ENCODE data around the gene CASKIN2.

CASKIN2 gene, protein sequence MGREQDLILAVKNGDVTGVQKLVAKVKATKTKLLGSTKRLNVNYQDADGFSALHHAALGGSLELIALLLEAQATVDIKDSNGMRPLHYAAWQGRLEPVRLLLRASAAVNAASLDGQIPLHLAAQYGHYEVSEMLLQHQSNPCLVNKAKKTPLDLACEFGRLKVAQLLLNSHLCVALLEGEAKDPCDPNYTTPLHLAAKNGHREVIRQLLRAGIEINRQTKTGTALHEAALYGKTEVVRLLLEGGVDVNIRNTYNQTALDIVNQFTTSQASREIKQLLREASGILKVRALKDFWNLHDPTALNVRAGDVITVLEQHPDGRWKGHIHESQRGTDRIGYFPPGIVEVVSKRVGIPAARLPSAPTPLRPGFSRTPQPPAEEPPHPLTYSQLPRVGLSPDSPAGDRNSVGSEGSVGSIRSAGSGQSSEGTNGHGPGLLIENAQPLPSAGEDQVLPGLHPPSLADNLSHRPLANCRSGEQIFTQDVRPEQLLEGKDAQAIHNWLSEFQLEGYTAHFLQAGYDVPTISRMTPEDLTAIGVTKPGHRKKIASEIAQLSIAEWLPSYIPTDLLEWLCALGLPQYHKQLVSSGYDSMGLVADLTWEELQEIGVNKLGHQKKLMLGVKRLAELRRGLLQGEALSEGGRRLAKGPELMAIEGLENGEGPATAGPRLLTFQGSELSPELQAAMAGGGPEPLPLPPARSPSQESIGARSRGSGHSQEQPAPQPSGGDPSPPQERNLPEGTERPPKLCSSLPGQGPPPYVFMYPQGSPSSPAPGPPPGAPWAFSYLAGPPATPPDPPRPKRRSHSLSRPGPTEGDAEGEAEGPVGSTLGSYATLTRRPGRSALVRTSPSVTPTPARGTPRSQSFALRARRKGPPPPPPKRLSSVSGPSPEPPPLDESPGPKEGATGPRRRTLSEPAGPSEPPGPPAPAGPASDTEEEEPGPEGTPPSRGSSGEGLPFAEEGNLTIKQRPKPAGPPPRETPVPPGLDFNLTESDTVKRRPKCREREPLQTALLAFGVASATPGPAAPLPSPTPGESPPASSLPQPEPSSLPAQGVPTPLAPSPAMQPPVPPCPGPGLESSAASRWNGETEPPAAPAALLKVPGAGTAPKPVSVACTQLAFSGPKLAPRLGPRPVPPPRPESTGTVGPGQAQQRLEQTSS (N-terminal part only)

DNA sequence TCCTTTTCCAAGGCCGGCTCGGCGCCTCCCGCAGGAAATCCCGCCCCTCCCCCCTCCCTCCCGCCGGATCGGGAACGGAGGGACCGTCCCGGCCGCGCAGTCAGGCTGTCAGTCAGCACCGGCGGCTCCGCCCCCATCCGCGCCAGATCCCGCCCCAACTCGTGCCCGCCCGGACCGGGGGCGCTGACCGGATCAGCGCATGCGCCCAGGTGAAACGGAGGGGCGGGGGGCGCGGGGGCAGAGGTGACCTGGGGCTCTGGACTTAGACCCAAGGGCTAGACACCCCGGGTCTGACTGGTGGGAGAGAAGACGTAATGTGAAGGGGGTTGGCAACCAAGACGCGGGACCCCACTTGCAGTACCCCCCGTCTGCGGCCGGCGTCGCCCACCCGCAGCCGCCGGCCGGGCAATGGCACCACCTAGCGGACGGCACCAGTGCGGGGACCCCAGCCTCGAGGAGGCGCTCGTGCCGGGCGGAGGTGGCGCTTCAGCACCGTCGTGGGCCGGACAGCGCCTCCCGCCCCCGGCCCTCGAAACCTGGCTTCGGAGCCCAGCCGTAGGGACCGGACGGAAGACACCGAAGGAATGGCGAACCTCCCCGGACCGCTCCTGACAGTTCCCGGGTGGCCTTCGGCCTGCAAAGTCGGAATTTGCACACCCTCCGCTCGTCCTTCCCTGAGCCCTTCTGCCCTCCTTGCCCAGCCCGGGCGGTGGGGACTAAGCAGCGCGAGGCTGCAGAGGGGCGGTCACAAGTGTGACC is at the start of gene CASKIN2:
Gene CASKIN2 (minus strand): TSS at position 42 of the 759 bp plus-strand sequence. CDS start 1,733 bp downstream, outside the sequence.
- peak; percentile 63 for DNase-seq

DNA sequence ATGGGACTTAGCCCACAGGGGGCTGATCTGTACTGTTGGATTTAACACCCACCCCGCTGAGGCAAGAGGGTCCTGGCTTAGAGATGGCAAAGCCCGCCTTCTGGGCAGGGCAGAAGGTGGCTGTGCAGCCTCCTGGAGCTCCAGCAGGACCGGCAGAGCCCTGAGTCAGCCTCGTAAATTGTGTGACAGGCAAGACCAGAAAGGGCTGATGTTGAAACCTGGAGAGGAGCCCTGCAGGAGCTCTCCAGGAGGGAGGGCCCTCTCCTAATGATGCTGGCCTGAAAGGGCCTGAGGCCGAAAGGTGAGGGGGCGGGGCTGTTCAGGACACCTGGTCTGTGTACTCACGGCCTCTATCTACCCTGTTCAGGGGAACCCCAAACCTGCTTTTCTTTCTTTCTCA is 49.7 kb upstream of the CASKIN2 start:
- no peak for DNase-seq

DNA sequence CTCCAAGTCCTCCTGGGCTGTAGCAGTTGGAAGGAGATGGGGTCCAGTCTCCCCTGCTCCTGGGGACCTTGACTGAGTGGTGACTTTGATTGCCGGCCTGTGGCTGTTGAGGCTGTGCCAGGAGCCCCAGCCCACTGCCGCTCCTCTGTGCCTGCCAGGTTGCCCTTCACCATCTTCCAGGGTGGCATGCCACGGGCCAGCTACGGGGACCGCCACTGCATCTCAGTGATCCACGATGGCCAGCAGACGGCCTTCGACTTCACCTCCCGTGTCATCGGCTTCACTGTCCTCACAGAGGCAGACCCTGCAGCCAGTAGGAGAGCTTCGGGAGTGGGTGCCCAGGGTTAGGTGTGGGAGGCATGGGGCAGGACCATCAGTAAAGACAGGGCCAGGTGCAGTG is 48.9 kb upstream of the CASKIN2 start:
- no peak for DNase-seq

DNA sequence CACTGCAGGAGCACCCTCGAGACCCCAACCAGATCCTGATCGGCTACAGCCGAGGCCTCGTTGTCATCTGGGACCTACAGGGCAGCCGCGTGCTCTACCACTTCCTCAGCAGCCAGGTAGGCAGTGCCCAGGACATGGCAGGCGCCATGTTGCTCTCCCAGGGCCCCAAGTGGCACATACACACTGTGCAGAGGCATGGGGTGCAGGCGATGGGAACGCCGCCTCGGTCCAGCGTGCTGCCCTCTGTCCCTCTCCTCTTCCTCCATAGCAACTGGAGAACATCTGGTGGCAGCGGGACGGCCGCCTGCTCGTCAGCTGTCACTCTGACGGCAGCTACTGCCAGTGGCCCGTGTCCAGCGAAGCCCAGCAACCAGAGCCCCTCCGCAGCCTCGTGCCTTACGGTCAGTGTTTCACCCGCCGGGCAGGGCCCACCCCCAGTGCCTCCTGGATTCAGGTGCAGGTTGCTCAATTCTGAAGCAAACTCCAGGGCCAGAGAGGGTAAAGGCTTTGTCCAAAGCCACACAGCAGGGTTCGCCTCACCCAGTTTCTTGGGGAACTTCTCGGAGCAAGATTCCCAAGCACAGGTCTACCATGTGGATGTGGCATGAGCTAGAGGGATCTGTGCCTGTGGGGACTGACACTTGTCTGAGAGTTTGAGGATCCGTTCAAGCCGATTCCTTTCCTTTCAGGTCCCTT is 47.9 kb upstream of the CASKIN2 start:
- DNase-seq: no peak

DNA sequence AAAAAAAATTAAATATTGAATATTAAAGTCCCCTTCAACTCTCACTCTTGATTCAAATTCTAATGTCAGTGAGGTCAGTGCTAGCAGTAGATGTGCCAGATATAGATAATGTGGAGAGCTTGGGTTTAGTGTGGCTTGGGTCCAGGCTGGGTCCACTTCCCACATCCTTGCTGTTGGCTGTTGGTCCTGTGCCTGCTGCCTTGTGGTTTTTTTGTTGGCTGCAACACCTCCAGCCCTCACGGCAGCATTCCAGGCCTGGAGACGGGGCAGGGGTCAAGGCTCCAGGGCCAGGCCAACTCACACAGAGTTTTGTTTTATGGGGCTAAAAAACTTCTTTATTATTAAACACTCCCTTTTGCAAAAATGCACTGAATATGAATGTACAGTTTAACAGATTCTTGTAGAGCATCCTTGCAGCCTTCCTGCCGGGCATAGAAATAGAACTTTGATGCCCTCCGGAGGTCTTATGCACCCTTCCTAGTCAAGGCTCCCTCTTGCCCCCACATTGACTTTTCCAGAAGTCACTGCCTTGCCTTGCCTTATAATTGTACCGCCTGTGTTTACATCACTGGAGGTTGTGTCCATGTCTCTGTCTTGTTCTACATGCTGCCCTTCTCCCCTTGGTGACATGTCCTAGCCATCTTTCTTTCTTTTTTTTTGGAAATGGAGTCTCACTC is 46.7 kb upstream of the CASKIN2 start:
- DNase-seq: no peak

DNA sequence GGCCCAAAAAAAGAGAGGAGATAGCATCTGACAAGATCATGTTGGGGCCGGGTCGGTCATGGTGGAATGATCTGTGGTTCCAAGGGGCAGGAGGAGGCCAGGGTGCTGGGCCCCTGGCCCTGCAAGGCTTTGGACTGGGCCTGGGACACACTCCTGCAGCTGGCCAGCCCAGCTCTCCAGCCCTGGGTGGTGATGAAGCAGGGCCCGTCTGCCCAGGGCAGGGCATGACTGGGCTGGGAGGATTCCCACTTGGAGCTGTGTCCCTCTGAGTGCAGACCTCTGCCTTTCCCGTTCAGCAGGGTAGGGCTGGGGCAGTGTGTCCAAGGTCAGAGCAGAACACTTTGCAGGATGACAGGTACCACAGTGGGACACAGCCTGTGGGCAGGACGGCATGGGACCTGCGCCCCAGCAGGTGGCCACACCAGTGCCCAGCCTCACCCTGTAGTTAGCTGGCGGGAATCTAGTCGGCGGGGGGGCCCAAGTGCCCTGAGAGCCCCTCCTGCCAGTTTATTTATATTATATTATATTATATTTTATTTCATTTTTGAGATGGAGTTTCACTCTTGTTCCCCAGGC is 44.7 kb upstream of the CASKIN2 start:
- no peak for DNase-seq

DNA sequence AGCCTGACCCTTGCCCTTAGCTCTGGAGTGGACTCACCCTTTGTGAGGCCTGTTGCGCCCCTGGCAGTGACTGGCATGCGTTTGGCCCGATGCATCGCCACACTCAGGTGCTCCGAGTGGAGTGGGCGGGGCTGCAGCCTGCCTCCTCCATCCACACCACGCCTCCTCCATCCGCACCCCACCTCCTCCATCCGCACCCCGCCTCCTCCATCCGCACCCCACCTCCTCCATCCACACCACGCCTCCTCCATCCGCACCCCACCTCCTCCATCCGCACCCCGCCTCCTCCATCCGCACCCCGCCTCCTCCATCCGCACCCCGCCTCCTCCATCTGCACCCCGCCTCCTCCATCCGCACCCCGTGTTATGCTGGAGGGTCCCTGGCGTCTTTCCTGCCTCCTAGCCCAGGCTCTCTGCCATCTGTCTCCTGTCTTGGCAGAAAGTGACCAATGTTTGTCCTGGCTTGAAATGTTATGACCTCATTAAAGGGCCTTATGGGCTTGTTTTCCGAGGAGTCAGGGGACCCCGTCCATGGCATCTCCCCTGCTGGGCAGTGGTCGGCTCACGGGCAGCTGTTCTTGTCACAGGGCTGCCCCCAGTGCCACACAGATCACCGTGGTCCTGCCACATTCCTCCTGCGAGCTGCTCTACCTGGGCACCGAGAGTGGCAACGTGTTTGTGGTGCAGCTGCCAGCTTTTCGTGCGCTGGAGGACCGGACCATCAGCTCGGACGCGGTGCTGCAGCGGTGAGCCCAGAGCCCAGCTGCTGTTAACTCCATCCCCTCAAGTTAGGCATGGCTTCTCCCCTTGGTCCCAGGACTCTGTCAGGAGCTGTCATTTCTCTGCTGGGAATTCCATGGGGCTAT is 43.6 kb upstream of the CASKIN2 start:
- DNase-seq: no peak

DNA sequence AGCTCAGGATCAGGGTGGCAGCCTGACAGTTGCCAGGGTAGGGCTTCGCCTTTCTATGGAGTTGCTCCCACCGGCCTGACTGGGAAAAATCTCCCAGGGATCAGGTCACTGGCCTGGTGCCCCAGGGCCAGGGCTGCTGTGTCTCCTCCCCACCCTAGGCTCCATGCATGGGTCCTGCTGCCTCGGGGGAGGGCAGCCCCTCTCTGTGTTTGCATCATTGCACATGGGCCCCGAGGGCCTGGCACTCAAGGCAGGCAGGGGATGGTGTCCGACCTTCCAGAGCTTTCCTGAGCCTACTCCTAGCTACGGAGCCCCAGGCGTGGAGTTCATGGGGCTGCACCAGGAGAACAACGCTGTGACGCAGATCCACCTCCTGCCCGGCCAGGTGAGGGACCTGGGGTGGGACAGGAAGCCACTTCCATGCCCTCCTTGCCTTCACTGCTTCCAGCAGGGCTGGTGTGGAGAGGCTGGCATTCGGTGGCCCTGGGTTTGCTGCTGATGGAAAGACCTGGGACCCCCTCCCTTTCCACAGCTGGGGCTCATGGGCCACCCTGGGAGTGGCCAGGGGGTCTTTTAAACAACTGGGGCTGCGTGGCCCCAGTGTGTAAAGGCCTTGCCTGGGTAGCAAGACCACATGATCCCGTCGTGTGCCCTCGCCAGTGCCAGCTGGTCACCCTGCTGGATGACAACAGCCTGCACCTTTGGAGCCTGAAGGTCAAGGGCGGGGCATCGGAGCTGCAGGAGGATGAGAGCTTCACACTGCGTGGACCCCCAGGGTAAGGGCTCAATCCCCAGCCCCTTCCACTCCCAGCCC is 42.7 kb upstream of the CASKIN2 start:
- no peak for DNase-seq

DNA sequence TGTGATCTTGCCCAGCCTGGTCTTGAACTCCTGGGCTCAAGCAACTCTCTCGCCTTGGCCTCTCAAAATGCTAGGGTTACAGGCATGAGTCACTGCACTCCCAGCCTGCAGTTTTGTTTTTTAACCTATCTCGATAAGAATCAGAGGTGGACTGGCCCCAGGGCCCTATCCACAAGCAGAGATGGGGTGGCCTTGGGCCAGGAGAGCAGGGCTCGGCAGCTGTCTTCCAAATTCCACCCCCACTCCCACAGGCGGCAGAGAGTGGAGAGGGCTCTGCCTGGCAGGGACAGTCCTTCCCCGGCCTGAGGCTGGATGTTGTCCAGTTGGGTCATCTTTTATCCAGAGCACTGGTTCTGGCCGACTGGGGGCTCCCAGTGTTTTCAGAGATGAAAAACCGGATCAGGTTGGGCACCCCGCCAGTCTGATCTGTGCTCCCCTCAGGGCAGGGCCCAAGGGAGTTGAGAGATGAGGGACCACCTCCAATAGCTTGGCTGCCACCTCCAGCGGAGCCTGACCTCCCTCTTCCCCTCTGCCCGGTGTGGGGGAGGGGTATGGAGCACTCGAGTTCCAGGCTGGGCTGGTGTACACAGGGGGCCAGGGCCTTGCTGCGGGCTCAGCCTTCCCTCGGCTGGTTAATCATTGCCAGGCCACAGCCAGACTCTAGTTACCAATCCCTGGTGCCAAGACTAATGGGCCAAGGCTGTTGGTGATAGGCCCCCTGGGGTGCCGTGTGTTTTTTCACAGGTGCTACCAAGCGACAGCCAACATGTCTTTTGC is 41.9 kb upstream of the CASKIN2 start:
- DNase-seq: no peak

DNA sequence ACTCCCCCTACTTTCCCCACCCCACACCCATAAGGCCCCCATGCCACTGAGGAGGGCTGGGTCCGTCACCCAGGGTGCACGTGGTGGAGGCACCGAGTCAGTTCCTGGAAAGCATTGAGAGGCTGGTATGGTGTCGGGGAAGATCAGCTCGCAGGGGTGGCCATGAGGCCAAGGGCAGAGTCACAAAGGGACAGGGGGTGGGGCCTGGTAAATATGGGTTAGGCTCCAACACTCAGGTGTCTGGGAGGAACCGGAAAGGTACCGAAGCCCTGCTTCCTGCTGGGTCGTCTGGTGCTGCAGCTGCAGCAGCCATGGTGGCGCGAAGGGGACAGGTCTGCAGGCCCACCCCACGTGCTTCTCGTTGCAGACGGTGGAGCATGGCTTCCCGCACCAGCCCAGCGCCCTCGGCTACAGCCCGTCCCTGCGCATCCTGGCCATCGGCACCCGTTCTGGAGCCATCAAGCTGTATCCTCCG is 40.4 kb upstream of the CASKIN2 start:
- no peak for DNase-seq

DNA sequence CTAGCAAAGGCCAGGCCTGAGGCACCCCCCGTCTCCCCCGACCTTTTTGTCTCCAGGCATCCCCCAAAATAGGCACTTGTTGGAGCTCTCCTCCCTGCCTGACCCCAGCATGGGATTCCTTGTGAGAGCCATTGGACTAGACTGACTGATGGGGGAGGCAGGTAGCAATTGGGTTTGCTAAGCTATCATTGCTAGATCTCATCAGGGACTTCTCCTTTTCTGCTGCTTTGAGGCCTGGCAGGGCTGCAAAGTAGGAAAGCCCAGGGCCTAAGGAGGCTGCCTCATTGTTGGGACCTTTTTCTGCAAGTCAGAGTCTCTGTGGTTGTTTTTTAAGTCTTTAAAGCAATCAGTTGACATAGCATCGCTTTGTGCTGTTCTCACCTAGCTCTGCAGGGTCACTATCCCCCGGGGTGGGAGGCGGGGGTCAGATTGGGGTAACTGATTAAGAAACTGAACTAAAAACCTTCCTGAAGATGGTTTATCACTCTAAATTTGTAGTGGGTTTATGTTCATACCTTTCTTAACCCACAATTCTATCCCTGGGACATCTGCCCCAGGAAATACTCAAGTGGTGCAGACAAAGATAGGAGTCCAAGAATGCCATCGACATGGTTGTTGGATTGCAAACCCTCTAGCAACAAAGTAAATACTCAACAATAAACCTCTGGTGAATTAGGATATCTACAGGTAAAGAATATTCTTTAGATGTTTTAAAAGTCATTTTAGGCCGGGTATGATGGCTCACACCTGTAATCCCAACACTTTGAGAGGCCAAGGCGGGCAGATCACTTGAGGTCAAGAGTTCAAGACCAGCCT is 38.2 kb upstream of the CASKIN2 start:
- DNase-seq: no peak

DNA sequence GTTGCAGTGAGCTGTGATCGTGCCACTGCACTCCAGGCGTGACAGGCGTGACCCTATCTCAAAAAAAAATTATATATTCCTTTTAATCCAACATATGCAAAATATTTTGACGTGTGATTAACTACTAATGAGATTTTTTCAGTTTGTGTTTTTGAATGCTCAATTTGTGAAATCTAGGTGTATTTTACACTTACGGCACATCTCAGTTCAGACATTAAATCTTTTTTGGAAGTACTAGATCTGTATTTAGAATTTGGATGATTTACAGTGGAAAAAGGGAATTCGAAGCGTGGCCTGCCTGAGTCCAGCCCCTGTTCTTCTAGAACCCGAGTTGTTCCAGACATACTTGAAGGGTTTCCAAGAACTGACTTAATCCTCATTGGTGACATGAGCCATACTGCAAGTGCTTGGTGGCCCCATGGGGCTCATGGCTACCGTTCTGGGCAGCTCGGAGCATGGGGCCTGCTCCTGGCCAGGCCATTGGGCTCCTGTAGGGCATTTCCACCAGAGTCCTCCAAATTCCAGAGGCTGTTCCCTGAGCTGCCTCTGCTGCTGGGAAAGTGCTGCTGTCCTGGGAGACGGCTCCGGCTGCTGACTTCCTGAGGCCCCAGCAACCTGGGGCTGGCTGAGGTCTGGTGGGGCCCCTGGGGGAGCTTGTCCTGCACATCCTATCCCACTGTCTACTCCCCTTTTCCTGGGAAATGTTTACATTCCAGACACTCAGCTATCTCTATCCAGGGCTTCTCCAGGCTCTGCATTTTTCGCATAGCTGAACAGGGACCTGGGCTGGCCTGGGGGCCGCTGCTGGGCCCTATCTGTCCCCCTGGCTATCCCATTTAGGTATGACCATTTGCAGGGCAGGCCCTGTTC is 37.3 kb upstream of the CASKIN2 start:
- no peak for DNase-seq

DNA sequence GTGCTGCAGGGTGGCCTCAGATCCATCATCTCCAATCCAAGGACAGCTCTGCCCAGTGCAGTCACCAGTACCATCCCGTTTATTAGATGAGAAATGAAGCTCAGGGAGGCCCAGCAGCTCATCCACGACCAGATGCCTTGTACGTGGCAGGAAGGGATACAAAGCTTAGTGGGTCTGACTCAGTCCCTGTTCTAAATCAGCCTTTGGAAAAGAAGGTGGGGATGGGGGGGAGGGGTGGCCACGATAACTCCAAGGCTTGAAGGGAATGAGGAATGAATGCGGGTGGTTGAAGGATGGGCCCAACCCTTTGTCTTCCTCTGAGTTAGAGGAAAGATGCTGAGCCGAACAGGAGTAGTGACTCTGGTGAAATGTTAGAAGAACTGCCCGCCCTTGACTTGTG is 35.9 kb upstream of the CASKIN2 start:
- DNase-seq: no peak

DNA sequence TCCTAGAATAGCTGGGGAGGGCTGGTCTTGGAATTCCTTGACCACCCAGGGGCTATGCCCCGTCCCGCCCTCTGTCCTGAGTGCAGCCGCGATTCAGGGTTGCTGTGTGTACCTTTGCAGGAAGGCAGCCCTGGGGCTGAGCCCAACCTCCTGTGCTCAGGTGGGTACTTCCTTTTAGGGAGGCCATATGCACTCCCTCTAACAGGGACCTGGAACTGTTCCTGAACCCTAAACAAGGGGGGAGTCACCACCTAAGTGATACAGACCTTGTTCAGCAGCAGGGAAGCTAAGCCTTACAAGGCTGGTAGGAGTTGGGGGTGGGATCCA is 34.8 kb upstream of the CASKIN2 start:
- no peak for DNase-seq

DNA sequence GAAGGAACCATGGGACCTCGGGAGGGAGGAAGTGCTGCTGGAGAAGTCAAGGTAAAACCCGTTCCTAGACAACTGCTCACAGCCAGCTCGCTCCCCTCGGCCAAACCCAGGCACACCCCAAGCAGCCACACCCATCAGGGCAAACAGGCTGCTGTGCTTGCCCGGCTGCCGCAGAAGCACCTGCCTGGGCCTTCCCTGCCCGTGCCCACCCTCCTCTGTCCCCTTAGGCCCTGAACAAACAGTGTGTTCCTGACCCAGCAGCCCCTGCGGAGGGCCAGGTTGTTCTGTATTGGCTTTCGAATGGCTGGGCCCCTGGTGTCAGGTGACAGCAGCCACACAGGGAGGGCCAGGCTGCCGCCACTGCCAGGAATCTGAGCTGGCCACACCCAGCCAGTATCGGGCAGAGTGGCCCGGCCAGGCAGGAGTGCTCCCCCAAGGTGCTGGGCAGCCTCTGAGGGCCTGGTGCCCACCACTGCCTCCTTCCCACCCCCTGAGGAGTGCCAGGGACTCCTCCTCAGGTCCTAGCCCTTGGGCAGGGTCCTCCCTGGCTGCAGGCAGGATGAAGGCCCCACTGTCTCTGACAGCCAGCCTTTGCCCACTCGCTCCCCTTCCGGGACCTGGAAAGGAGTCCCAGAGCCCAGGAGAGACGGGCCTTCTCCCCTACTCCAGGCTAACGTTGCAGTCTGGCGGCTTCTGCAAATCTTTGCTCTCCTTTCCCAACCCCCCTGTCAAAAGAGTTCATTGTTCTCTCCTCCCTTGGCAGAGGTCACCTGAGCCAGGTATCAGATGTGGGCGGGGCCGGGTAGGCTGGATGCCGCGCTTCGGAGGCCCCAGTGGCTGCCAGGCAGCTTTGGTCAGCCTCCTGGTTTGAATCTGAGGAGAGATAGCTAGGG is 34.2 kb upstream of the CASKIN2 start:
- DNase-seq: no peak
